ENCODE data around the gene POC1A.

The POC1A gene

DNA sequence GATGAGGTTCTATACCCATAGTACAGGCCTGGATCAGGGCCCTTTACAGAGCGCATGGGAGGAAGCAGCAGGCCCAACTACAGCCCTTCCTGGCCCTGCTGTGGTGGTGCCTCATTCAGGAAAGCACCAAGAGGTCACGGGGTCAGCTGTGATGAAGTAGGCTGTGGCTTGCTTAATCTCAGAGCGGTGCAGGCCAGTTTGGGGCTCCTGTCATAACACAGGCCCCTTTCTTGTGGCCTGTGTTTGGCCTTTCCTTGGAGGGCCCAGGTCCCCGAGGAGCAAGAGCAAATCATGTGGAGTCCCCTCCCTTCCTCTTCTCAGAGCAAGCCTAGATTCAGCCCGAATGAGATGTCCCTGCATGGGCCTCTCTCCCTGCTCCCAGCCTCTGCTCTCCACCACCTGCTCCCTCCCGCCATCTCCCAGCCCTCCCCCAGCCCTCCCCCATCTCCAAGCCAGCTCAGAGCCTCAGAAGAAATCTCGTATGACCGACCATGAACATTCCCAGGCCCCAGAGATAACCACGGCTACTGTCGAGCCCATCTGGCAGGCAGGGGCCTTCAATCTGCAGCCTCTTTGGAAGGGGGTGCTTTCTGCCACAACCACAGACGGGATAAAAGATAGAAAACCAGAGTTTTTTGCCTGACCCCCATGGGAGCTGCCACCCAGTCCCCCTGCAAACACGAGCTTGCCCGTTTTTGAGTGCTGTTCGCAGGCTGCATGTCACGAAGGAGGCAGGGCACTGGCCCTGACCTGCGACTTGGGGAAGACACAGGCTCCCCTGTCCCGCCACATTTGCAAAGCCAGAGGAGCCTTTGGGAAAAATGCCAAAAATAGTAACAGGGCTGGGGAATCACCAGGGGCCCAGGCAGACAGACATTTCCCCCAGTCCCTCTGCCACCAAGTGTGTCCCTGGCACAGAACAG lies 65.5 kb downstream of the POC1A start:
- DNase-seq, result no peak

DNA sequence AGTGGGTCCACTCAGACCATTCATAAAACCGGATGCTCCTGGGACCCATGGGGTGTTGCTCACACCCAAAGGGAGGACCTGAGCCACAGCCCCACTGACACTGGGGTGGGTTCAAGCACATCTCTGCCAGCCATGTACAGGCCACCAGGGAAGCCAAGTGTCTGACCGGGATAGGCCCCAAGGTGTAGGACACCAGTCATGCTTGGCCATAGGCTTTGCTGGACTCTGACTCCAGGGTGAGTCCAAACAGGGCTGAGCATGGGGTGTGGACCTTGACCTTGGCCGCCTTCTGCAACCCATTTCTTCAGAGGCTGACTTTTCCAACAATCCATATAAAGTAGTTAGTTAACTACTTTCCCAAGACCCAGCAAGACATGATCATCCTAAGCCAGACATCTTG lies 66.5 kb downstream of the POC1A start:
- no peak for DNase-seq

DNA sequence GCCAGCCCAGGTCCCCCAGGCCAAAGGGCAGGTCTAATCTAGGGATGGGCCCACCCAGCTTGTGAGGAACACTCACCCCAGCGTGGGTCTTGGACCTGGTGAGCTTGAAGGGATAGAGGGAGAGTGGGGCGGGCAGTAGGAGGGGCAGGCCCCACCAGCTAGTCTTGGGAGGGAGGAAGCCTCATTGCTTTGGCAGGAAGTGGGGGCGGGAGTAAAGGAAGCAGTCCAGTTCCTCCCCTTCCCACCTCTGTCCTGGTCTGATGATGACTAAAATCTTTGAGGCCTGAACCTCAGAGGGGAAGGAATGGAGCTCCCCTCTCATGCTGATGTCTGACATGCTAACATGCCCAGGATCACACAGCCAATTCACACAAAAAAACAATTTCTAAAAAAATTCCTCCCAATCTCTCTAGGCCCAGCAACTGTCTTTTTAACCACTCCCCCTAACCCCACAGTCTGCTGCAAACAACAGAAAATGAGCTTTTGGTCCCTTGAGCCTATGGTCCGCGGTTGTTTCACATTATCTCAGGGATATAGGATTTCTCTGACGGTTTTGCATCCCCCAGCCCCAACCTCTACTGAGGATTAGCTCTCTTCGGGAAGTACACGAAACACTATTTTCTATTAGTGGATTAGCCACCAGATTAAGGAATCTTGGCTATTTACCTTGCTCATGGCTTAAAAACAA lies 67.1 kb downstream of the POC1A start:
- DNase-seq, result no peak

DNA sequence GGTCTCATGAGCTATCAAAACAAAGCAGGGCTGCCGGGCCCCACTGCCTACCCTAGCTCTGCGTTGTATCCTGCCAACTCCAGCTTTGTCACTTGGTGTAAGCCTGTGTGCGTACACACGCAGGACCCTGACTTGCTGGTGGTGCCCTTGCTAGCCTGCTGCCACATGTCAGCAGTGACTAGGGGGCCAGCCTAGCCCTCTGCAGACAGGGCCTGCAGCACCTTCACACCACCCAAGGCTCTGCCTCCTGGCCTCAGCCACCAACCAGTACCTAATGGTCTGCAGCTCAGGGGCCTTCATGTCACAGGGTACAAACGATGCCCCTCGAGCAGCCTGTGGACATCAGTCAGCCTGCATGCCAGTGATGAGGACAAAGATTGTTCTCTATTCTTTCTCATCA lies 67.8 kb downstream of the POC1A start:
- DNase-seq, result no peak

DNA sequence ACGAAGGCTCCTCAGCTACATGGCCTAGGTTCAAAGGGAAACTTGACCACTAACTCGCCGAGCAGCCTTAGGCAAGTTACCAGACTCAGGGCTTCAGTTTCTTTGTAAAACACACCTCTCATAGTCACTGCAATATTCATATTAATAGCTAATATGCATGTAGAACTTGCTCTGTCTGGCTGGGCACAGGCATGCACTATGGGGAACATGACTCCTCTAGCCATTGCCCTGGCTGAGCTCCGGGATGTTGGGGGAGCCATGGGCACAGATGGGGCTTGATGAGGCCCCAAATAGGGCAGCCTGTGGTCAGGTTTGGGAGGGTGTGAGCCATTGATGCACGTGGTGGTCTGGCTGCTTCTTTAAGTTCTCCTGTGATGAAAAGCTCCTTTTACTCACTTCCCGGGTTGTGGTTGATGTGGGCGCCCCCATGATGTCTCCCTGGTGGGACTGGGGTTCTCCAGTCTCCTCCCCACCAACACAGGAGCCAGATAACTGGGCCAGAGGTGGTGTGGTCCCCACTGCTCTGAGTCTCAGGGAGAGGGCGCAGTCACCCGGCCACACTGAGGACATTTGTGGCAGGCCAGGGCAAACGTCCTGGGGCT lies 68.4 kb downstream of the POC1A start:
- no peak for DNase-seq

DNA sequence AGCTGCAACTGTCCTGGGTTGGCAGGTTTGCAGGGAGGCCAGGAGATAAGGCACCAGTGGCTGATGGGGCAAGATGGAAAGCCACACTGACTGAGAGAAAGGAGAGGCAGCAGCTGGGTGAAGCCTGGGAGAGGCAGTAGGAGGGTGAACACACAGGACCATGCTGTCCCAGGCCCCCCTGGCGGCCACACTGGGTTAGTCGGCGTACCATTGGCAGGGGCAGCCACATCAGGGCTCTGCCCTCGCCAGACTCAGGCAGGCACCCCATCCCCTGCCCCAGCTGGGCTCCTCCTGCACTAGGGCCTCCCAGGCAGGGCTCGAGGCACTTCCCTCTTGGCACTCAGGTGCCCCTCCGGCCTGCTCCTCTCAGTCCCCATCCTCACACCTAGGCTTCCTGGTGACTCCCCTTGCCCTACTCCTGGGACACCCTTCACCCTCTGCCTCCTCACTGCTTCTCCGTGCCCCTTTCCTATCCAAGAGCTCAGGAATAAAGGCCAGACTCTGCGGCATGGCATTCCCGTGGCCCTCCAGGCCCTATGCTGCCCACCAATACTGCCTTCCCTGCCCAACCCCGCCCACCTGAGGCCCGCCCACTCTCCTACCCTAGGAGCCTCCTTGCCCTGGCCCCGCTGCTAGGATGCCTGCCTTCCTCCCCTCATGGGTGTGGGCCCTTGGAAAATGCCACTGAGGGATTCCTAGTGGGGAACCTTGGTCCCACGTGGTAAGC lies 69.1 kb downstream of the POC1A start:
- DNase-seq, result no peak

DNA sequence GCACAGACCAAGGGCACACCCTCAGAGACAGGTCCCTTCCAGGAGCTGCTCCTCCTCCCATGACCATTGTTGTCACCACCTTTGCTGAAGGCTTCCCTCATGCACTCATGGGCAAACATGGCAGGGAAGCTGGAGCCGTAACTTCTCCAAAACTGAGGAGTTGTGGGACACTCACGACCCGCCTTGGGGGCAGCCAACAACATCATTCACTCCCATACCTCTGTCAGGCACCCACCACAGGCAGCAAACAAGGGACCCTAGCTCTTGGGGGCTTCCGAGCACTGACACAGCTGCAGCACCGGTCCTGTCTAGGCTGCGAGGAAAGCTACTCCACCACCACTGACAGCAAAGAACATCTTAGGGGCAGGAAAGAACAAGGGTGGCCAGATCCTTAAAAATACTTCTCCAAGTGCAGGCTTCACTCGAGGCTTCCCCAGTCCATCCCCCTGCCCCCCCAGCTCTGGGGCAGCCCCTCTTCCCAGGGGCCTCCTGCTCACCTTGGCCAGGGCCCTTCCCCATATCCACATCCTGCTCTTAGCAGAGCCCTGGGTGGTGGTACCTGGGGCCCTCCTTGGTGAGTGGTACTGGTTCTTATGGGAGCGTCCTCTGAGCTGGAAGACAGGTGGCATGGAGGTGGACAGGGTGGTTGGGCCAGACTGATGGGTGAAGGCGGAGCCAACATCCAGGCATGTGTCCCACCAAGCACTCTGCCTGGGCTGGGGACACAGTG lies 69.8 kb downstream of the POC1A start:
- no peak for DNase-seq

DNA sequence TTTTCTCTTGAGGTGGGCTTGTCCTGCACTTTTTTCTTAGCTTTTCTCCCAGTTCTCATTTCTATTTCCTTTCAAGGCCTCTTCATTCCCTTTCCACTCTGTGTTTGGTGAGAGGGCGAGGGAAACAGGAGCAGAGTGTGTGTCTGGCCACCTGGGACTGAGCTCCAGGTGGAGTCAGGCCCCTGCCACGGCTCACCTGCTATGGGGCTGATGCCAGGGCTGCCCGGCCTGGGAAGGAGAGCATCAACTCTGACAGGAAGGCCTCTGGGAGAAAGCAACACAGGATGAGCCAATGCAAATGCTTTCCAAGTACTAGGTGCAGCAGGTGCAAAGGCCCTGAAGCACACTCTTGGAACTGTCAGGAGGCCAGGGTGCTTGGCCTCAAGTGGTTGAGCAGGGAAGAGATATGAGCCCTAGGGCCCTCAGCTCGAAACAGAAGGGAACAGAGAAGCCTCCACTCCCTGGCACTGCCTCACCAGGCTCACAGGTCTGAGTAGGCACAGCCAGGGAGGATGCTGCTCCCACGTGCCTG lies 70.6 kb downstream of the POC1A start:
- no peak for DNase-seq

DNA sequence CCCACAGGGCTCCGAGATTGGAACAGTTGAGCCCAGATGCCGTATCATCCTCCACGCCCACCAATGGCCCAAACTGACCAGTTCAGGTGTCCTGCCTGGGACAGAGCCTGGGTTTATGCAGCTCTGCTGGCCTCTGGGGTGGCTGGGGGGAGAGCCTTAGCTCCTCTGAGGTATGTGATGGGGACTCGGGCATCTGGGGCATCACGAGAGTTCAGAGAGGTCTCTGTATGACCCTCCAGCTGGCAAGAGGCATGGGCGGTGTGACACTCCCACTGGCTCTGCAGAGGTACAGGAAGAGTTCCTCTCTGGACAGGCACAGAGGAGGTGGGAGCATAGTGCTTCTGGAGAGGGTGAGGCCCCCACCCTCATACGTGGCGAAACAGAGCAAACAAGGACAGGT lies 71.3 kb downstream of the POC1A start:
- DNase-seq, result no peak

DNA sequence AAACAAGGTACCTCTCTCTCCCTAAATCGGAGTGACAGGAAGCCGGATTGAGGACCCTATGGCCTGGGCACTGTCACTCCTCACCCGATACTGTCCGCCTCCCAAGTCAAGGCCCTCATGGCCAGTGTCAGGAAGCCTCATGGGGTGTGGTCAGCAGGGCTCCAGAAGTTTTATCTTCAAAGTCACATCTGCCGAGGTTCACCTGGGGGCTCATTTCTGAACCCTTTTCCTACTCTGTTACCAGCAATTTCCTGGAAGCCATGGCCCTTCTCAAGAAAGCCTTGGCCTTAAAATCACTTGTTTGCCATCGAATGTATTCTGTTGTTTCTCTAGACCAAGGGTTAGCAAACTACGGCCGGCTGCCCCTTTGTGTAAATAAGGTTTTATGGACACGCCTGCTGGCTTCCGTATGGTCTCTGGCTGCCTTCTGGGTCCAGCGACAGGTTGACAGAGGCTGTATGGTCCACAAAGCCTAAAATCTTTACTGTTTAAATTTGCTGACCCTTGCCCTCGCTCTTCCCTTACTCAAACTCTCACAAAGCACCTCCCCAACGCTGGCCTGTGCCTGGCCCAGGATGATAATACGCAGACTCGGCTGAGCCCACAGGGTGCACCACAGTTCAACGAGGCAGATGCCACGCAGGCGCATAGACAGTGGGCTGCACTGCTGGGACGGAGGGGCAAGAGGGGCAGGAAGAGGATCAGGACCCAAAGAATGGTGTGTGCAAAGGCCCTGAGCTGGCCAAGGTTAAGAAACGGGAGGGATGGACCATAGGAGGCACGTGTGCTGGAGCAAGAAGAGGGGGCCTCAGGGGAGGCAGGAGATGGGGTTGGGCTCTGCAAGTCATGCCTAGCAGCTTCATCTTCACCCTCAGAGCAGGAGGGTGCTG lies 73.1 kb downstream of the POC1A start:
- no peak for DNase-seq

DNA sequence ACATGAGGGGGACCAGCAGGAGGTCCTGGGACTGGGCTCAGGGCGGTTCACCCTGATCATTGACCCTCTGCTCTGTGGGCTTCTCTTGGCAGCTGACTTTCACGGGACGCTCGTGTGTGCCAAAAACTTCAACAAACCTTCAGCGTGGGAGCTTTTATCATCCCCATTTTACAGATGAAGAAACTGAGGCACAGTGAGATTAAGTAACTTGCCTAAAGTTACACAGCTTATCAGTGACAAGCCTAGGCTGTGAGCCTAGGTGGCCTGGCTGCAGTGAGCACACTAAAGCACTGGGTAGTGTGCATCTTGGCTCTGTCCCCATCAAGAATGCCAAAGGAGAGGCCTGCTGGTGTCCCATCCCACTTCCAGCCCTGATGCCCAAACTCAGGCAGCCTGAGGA lies 74.3 kb downstream of the POC1A start:
- DNase-seq, result no peak

DNA sequence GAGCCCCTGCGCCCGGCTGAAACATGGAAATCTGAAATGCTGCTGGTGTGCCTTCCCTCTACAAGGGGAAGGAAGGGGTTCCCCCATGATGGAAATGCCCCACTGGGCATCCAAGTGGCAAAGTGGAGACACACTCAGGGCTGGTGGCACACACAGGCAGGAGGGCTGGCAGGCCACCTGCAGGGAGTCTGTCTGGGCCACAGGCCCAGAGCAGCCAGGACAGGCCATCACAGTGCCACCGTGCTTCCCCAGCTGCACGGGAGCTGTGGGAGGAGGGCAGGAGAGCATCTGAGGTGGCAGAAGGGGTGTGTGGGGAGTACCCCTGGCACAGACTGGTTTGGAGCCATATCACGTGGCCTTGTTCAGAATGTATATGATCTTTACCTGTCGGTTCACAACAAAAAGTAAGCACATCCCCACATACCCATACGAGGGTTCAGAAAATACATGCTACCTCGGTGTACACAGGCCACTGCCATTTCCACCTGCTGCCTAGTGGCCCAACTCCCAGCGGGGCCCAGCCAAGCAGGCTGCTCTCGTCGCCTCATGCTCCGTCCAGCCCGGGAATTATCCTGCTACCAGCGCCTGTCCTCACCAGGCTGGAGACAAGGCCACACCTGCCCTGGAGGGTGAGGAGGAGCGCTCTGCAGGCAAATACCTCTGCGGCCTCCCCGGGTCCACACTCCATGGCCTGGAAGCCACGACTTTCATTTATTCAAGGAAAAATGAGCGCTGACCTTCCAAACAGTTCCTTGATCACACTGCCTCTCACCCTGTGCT lies 75.3 kb downstream of the POC1A start:
- no peak for DNase-seq

DNA sequence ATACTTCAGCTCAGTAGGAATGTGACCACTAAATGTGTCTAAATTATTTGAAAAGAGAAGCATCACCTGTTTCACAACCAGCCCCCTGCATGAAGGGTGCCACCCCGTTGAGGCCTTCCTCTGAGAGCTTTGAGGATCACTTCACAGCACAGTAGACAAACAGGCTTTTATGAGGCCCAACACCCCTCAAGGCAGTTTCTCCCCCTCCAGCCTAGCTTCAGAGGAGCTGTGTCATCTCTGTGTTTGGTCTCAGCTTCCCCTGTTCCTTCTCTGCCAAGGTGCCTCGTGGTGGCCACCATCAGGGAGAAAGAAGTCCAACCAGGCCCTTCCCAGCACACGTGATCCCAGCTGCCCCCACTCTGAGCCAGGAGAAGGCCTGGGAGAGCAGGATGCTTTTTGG lies 76.3 kb downstream of the POC1A start:
- DNase-seq, result no peak

DNA sequence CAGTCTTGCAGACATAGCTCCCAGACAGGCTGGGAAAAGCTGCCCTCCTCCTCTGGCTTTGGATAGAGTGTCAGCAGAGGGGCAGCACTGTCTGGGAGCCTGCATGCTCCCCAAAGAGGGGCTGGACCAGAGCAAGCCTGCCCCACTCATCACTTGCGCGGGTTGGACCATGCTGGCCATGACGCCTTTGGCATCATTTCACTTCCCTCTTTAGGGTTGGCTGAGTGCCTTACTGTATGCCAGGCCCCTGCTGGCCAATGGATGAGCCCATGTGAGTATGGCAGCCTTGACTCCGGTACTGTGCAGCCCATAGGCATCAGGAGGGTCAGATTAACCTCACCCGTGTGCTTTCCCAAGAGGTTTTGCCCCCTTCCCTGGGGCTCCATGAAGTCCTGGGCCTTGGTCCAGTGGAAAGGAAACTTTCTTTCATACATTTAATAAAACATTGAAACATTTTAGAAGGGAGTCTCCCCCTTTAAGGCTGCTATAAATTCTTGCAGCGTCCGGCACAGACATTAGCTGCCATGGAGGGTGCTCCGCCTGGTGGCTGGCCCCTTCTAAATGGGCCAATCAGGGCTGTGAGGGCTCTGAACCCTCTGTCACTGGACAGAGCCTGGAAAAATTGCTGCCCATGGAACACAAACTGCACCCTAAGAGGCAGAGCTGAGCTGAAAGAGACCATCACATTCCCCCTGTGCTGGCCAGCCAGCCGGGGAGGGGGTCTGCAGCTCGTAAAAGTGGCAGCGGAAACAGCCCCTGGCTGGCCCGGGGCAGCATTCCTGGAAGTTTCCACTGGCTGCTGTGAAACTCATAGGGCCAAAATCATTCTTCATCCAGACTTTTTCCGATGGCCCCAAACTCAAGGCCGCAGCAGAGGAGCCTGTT lies 77.1 kb downstream of the POC1A start:
- peak in 2 of 58 donors; percentile 12 to 26 for DNase-seq

DNA sequence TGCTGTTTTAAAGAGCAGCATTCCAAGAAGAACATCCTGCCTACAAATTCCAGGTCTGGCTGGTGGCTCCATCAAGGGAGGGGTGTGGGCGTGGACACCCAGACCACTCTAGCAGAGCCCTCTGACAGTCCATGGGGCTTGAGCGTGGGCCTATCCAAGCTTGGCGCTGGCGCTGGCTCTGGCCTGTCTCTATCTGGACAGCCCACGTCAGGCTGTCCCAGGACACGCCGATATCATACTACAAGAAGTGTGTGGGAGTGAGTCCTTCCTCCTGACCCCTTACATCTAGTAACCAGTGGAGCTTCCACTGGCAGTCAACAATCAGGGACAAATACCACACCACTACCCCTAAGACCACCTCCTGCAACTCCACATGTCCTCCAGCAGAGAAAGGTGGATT lies 80.7 kb downstream of the POC1A start:
- DNase-seq, result no peak

DNA sequence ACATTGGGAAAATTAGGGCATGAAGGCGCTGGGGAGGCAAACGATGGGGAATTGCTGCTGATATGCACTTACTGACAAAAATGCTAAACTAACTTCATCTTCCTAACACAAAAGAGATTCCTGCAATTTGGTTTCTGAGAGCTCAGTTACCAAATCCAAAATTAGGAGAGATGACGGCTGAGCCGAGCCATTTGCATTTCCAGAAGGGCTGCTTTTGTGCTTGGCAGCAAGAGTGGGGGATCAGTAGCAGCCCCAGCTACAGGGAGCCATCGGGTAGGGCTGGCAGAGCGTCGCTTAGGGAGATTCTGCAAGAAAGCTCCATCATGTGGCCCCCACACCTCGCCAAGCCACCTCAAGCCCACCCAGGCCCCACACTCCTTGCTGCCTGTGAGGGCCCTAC lies 81.8 kb downstream of the POC1A start:
- peak in 8 of 58 donors; percentile 16 to 57 (median 22) for DNase-seq

DNA sequence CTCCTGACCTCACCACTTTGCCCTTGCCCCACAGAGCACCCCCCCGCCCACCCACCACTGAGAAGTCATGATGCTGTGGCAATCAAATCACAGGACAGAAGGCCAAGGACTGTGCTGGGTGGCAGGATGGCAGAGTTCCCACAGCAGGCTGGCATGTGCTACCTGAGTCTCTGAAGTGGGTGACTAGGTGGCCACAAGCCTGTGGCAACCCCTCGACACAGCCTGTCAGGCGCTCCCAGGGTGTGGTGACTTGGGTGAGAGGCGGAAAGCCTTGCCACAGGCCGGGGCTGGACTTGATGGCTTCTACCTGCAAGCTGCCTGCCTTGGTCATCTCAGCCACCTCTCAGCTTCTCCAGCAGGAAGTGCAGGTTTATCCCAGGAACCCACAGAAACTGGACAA lies 82.2 kb downstream of the POC1A start:
- DNase-seq, result no peak

All from anterior cingulate cortex (tissue), 58 donors.